K562 (cell line): ENCODE results near the gene SEC24A. TPM values are rescaled to one million over a fixed set of nuclear protein-coding genes. Genes with fewer than 3 reads are reported as not detected.

Experiments used
- CBX1 ChIP-seq: sonication (generic); IDR thresholded peaks from 2 replicates; pipeline ENCODE4 v1.6.1; 2016; ENCODE audit warnings: antibody characterized with exemption, low read depth, mild to moderate bottlenecking
- ETV1 ChIP-seq: fragments of 450-650 bp; conservative IDR thresholded peaks from 2 replicates; pipeline ENCODE4 v1.6.1; 2016; ENCODE audit warnings: missing genetic modification characterization, control low read depth, low read depth, missing compliant biosample characterization
- FOXM1 ChIP-seq, 2 experiments: fragments of 450-650 bp in 1 of 2; sonication (generic) in 1 of 2; formaldehyde crosslinking in 1 of 2; IDR thresholded peaks; 2 replicates each; pipeline versions ENCODE4 v1.6.1 to v1.9.0; 2017 to 2022; ENCODE audit warnings: low read depth in 2 of 2, mild to moderate bottlenecking in 2 of 2, missing genetic modification reagents in 1 of 2, moderate library complexity in 1 of 2
- GMEB1 ChIP-seq: fragments of 250-450 bp; sonication (Bioruptor Pico); IDR thresholded peaks from 2 replicates; pipeline ENCODE4 v1.4.0; 2020; ENCODE audit warnings: mild to moderate bottlenecking
- GTF2E2 ChIP-seq: fragments of 200-800 bp; sonication (Bioruptor generic); IDR thresholded peaks from 2 replicates; pipeline ENCODE4 v1.6.1; 2016; ENCODE audit warnings: missing genetic modification characterization, missing compliant biosample characterization
- MAX ChIP-seq: sonication (generic); formaldehyde crosslinking; IDR thresholded peaks from 2 replicates; pipeline ENCODE4 v1.9.0; 2022; ENCODE audit warnings: mild to moderate bottlenecking, missing genetic modification reagents
- MBD2 ChIP-seq: sonication (generic); IDR thresholded peaks from 2 replicates; pipeline ENCODE4 v1.6.1; 2016; ENCODE audit warnings: low read depth, borderline replicate concordance
- MIER1 ChIP-seq: fragments of 450-650 bp; IDR thresholded peaks from 2 replicates; pipeline ENCODE4 v1.6.1; 2016; ENCODE audit warnings: antibody characterized with exemption, mild to moderate bottlenecking, low read depth
- MLLT1 ChIP-seq, 2 experiments: fragments of 450-650 bp; IDR thresholded peaks; 2 replicates each; pipeline ENCODE4 v1.6.1; 2016
- NFIX ChIP-seq: fragments of 250-450 bp; sonication (Bioruptor Pico); IDR thresholded peaks from 2 replicates; pipeline ENCODE4 v1.4.0; 2020; ENCODE audit warnings: low read depth, mild to moderate bottlenecking, moderate library complexity
- PKNOX1 ChIP-seq: fragments of 450-650 bp; IDR thresholded peaks from 2 replicates; pipeline ENCODE4 v1.6.1; 2016
- SIX5 ChIP-seq, 2 experiments: IDR thresholded peaks; 2 replicates each; pipeline ENCODE4 v1.6.1; 2011; ENCODE audit warnings: low read length in 2 of 2, borderline replicate concordance in 1 of 2, low read depth in 1 of 2, mild to moderate bottlenecking in 1 of 2, moderate library complexity in 1 of 2; ENCODE audit not compliant: insufficient read depth in 1 of 2
- SP1 ChIP-seq: sonication (generic); formaldehyde crosslinking; IDR thresholded peaks from 2 replicates; pipeline ENCODE4 v1.8.1; 2022; ENCODE audit warnings: mild to moderate bottlenecking, missing genetic modification reagents
- SREBF2 ChIP-seq: sonication (generic); formaldehyde crosslinking; IDR thresholded peaks from 2 replicates; pipeline ENCODE4 v1.4.0; 2020; ENCODE audit warnings: mild to moderate bottlenecking, missing genetic modification reagents
- U2AF1 ChIP-seq: fragments of 200-400 bp; formaldehyde crosslinking; optimal IDR thresholded peaks from 2 replicates; pipeline ENCODE3; 2017; ENCODE audit warnings: mild to moderate bottlenecking, low read depth, low read length, moderate library complexity
- ZKSCAN1 ChIP-seq: fragments of 150-350 bp; IDR thresholded peaks from 2 replicates; pipeline ENCODE4 v1.6.1; 2016; ENCODE audit warnings: low read depth, low read length
- ZNF24 ChIP-seq: fragments of 450-650 bp; IDR thresholded peaks from 2 replicates; pipeline ENCODE4 v1.6.1; 2016
- ZNF436 ChIP-seq: fragments of 250-450, 450-650 bp; sonication (Bioruptor Pico); formaldehyde crosslinking; IDR thresholded peaks from 2 replicates; pipeline ENCODE4 v1.7.0; 2020; ENCODE audit warnings: mild to moderate bottlenecking
- ZNF57 ChIP-seq: fragments of 450-650 bp; formaldehyde crosslinking; IDR thresholded peaks from 2 replicates; pipeline ENCODE4 v1.4.0; 2020; ENCODE audit warnings: mild to moderate bottlenecking, moderate library complexity
- ZNF584 ChIP-seq: fragments of 200-800 bp; sonication (Bioruptor generic); IDR thresholded peaks from 2 replicates; pipeline ENCODE4 v1.6.1; 2016; ENCODE audit warnings: low read depth, mild to moderate bottlenecking, missing genetic modification characterization, missing compliant biosample characterization
- ZNF639 ChIP-seq, 2 experiments: fragments of 200-800 bp in 1 of 2; sonication (Bioruptor generic) in 1 of 2; sonication (generic) in 1 of 2; formaldehyde crosslinking in 1 of 2; IDR thresholded peaks in 1 of 2; conservative IDR thresholded peaks in 1 of 2; 2 replicates each; pipeline versions ENCODE4 v1.5.0 to v1.6.1; 2016 to 2020; ENCODE audit warnings: missing compliant biosample characterization in 1 of 2, missing genetic modification characterization in 1 of 2, missing genetic modification reagents in 1 of 2
- polyA plus RNA-seq, 8 experiments: library from polyadenylated mRNA; depleted of rRNA in 4 of 8; stranded (reverse) in 5 of 8; unstranded in 3 of 8; fragments of >200 nt; fragmentation: Nextera tagmentation in 2 of 8; fragmentation: Illumina TruSeq in 1 of 8; extraction: Ambion mirVana in 2 of 8; extraction: Trizol in 1 of 8; gene quantifications; 2 replicates each; pipeline versions ENCODE4 v1.2.1 to v1.2.3, GENCODE V29; 2011 to 2014; ENCODE audit warnings: inconsistent platforms in 1 of 8, missing spikeins in 1 of 8
- total RNA-seq, 7 experiments: library from RNA; depleted of rRNA in 6 of 7; stranded (reverse); fragments of >200 nt in 6 of 7; fragmentation: Illumina TruSeq in 2 of 7; extraction: Trizol in 2 of 7; gene quantifications; 2 replicates each; pipeline versions ENCODE4 v1.2.1 to v1.2.3, GENCODE V29; 2011 to 2021; ENCODE audit warnings: low replicate concordance in 1 of 7

The SEC24A gene
- total and polyA plus RNA-seq, 9 of the 15 experiments (the other 6 are each of a cell fraction or from before 2014, with no cell fraction given), result 7.9 to 36.5 (median 17.5) TPM

GRCh38 chr5:134758504-134759341 lies 110.1 kb downstream of the SEC24A start, which contains the start of gene DDX46 (continued):
- TF ChIP-seq GTF2E2 (tag) (peak; percentile 81; the same call in 1 of the 2 replicates), MIER1 (no peak), ZNF584 (CRISPR knock-in tag) (0 out of 2 replicates have a peak, but pooled peaks have one; percentile 12), ETV1 (peak; percentile 97), CBX1 (no peak), SREBF2 (no peak), PKNOX1 (peak; percentile 58; the same call in 1 of the 2 replicates), U2AF1 (peak; percentile 89), SP1 (CRISPR knock-in tag) (peak; percentile 96), ZNF639 (CRISPR knock-in tag; conservative IDR thresholded peaks at IDR 0.05 in 1 of 2, IDR thresholded peaks at IDR 0.05 in 1 of 2) (no peak), ZNF57 (CRISPR knock-in tag) (no peak), MBD2 (peak; percentile 77), MLLT1 (IDR thresholded peaks at IDR 0.05) (peak in 1 of 2 experiments; percentile 30; a peak in 1 of 4 replicates), ZNF24 (peak; percentile 16; the same call in 1 of the 2 replicates), GMEB1 (peak; percentile 86), ZNF436 (CRISPR knock-in tag) (no peak), ZKSCAN1 (peak; percentile 51; the same call in 1 of the 2 replicates), MAX (CRISPR knock-in tag) (peak; percentile 85), SIX5 (IDR thresholded peaks at IDR 0.05; ENCODE audit: borderline replicate concordance in 1 of 2, insufficient read depth in 1 of 2, low read depth in 1 of 2, low read length in 2 of 2) (peak in 1 of 2 experiments; percentile 37; a peak in 2 of 4 replicates), NFIX (no peak), FOXM1 (IDR thresholded peaks at IDR 0.05; ENCODE audit: low read depth) (no peak), FOXM1 (CRISPR knock-in tag; IDR thresholded peaks at IDR 0.05; ENCODE audit: low read depth) (peak; percentile 95)
